K562 (cell line): Measurements from ENCODE around the gene ACTL6A. TPM values are rescaled to one million over a fixed set of nuclear protein-coding genes. Genes with fewer than 3 reads are reported as not detected.
A peak's percentile ranks its signal among the peaks of the same experiment; 100 is the strongest.

Experiments used
- DEAF1 ChIP-seq: fragments of 450-650 bp; formaldehyde crosslinking; IDR thresholded peaks from 2 replicates; pipeline ENCODE4 v1.4.0; 2020; ENCODE audit warnings: mild to moderate bottlenecking, moderate library complexity
- GABPB2 ChIP-seq: fragments of 250-450 bp; sonication (Bioruptor Pico); conservative IDR thresholded peaks from 2 replicates; pipeline ENCODE4 v1.5.1; 2021; ENCODE audit warnings: mild to moderate bottlenecking
- MCM7 ChIP-seq, 2 experiments: fragments of 450-650 bp; IDR thresholded peaks; 2 replicates each; pipeline ENCODE4 v1.6.1; 2016 to 2018
- MGA ChIP-seq: fragments of 450-650 bp; IDR thresholded peaks from 2 replicates; pipeline ENCODE4 v1.6.1; 2016; ENCODE audit warnings: mild to moderate bottlenecking, moderate library complexity
- NR3C1 ChIP-seq: sonication (generic); formaldehyde crosslinking; IDR thresholded peaks from 2 replicates; pipeline ENCODE4 v1.8.1; 2022; ENCODE audit warnings: missing genetic modification reagents
- SMAD1 ChIP-seq: fragments of 150-350 bp; IDR thresholded peaks from 2 replicates; pipeline ENCODE4 v1.6.1; 2014; ENCODE audit warnings: low read length, low read depth; ENCODE audit not compliant: partially characterized antibody
- TEAD2 ChIP-seq: fragments of 450-650 bp; IDR thresholded peaks from 2 replicates; pipeline ENCODE4 v1.6.1; 2016; ENCODE audit warnings: missing genetic modification characterization, control low read depth, missing compliant biosample characterization
- TFAM ChIP-seq: fragments of 250-450 bp; sonication (Bioruptor Pico); conservative IDR thresholded peaks from 2 replicates; pipeline ENCODE4 v1.5.0; 2021; ENCODE audit warnings: mild to moderate bottlenecking, moderate library complexity
- TRIM28 ChIP-seq: fragments of 450-650 bp; IDR thresholded peaks from 2 replicates; pipeline ENCODE4 v1.6.1; 2017
- U2AF1 ChIP-seq: fragments of 200-400 bp; formaldehyde crosslinking; optimal IDR thresholded peaks from 2 replicates; pipeline ENCODE3; 2017; ENCODE audit warnings: mild to moderate bottlenecking, low read depth, low read length, moderate library complexity
- ZFP36 ChIP-seq: fragments of 150-350 bp; IDR thresholded peaks from 2 replicates; pipeline ENCODE4 v1.6.1; 2018; ENCODE audit warnings: low read length, low read depth; ENCODE audit not compliant: partially characterized antibody
- ZNF124 ChIP-seq: sonication (generic); formaldehyde crosslinking; IDR thresholded peaks from 2 replicates; pipeline ENCODE4 v1.8.1; 2022; ENCODE audit warnings: missing genetic modification reagents
- ZNF140 ChIP-seq: fragments of 250-450 bp; sonication (Bioruptor Pico); IDR thresholded peaks from 2 replicates; pipeline ENCODE4 v1.8.0; 2021; ENCODE audit warnings: moderate library complexity, mild to moderate bottlenecking, inconsistent platforms
- ZNF589 ChIP-seq: fragments of 200-800 bp; sonication (Bioruptor generic); IDR thresholded peaks from 2 replicates; pipeline ENCODE4 v1.6.1; 2016; ENCODE audit warnings: low read depth, missing genetic modification characterization, missing compliant biosample characterization
- ZNF778 ChIP-seq: fragments of 450-650 bp; formaldehyde crosslinking; IDR thresholded peaks from 2 replicates; pipeline ENCODE4 v1.4.0; 2020; ENCODE audit warnings: mild to moderate bottlenecking, moderate library complexity
- polyA plus RNA-seq, 8 experiments: library from polyadenylated mRNA; depleted of rRNA in 4 of 8; stranded (reverse) in 5 of 8; unstranded in 3 of 8; fragments of >200 nt; fragmentation: Nextera tagmentation in 2 of 8; fragmentation: Illumina TruSeq in 1 of 8; extraction: Ambion mirVana in 2 of 8; extraction: Trizol in 1 of 8; gene quantifications; 2 replicates each; pipeline versions ENCODE4 v1.2.1 to v1.2.3, GENCODE V29; 2011 to 2014; ENCODE audit warnings: inconsistent platforms in 1 of 8, missing spikeins in 1 of 8
- total RNA-seq, 7 experiments: library from RNA; depleted of rRNA in 6 of 7; stranded (reverse); fragments of >200 nt in 6 of 7; fragmentation: Illumina TruSeq in 2 of 7; extraction: Trizol in 2 of 7; gene quantifications; 2 replicates each; pipeline versions ENCODE4 v1.2.1 to v1.2.3, GENCODE V29; 2011 to 2021; ENCODE audit warnings: low replicate concordance in 1 of 7

ACTL6A gene
- total and polyA plus RNA-seq, 9 of the 15 experiments (the other 6 are each of a cell fraction or from before 2014, with no cell fraction given), result 107 to 243 (median 157) TPM

GRCh38 chr3:179604321-179605078 is 41.8 kb downstream of the ACTL6A start, which contains the start of the genes MRPL47 and NDUFB5 (continued):
- TF ChIP-seq MGA (no peak), GABPB2 (CRISPR knock-in tag) (no peak), MCM7 (IDR thresholded peaks at IDR 0.05) (no peak), NR3C1 (CRISPR knock-in tag) (no peak), ZNF589 (CRISPR knock-in tag) (0 out of 2 replicates have a peak, but pooled peaks have one; percentile 54), TEAD2 (no peak), SMAD1 (peak; percentile 59), TFAM (no peak), ZNF140 (CRISPR knock-in tag) (no peak), ZNF778 (CRISPR knock-in tag) (no peak), ZFP36 (no peak), ZNF124 (CRISPR knock-in tag) (no peak), U2AF1 (no peak), TRIM28 (no peak), DEAF1 (CRISPR knock-in tag) (no peak)
